Stimulated activated CD8-positive, alpha-beta memory T cell treated with anti-CD3 and anti-CD28 coated beads, Interleukin-12 subunit alpha, Interleukin-12 subunit beta, amount 100 ng/mL, for 1 hour (primary cell): Measurements from ENCODE around the gene EXOSC3.
"Not testable (repeated sequence)": the region's sequence is repeated elsewhere in the genome, so short reads cannot be mapped to it uniquely, and the experiment has no call there.

Source experiments
- DNase-seq: peaks from one replicate; pipeline ENCODE4 v3.0.0-alpha.2; 2020; ENCODE audit warnings: low read depth

The EXOSC3 gene

DNA sequence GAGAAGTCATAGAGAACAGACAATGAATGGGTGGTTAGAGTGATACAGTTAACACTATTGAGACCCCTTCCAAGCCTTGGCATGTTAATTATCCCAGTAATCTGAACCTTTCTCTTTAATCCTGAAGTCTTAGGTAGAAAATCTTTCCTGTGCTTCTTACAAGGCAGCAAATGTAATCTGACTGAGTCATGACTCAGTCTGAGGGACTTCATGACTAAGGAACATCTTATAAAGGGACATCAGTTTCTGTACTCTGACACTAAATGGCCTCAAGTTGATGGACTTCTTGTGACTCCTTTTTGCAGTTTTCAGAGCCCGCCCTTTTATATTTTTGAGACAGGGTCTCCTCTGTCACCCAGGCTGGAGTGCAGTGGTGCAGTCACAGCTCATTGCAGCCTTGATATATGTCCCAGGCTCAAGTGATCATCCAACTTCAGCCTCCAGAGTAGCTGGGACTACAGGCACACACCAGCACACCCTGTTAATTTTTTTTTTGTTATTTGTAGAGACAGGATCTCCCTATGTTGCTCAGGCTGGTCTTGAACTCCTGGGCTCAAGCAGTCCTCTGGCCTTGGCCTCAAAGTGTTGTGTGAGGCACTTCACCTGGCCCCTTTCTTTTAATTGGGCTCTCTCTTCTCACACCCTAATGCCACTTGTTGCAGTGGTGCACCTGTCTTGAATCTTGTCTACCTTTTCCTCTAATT is 9.5 kb downstream of the EXOSC3 start:
- DNase-seq = no peak

DNA sequence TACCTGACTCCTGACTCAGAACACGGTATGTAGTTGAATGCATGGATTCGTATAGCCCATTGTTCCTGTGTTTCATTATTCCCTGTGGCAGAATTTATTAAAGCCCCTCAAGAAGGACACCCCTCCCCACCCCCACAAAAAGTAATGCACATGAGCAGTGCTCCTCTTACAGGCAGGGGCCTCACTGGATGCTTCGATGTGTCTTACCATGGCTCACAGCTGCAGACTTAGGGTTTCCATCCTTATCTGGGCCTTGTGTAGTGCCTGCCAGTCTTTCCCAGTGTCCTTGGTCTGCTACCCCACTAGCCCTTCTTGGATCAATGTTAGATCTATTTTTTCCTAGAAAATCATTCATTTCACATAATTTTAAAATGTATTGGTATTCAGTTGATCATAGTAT is 14.9 kb downstream of the EXOSC3 start:
- DNase-seq = no peak

DNA sequence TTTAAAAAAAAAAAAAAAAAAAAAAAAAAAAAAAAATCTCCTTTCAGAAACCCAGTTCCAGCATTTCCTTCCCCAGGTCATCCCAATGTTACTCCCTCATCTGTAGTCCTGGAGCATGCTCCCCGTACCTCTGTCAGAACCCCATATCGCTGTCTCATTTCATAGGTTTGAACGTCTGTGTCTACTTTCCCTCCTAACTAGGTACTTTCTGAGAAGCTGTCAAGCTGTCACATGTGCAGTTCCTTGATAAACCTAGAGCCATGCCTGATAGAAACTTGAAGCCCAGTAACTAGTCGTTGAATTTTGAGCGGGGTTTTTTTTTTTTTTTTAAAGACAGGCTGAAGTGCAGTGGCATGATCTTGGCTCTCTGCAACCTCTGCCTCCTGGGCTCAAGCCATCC is 15.6 kb downstream of the EXOSC3 start:
- DNase-seq = no peak

DNA sequence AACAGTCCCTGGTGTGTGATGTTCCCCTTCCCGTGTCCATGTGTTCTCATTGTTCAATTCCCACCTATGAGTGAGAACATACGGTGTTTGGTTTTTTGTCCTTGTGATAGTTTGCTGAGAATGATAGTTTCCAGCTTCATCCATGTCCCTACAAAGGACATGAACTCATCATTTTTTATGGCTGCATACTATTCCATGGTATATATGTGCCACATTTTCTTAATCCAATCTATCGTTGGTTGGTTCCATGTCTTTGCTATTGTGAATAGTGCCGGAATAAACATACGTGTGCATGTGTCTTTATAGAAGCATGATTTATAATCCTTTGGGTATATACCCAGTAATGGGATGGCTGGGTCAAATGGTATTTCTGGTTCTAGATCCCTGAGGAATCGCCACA is 19.6 kb downstream of the EXOSC3 start:
- DNase-seq = not testable (repeated sequence)

DNA sequence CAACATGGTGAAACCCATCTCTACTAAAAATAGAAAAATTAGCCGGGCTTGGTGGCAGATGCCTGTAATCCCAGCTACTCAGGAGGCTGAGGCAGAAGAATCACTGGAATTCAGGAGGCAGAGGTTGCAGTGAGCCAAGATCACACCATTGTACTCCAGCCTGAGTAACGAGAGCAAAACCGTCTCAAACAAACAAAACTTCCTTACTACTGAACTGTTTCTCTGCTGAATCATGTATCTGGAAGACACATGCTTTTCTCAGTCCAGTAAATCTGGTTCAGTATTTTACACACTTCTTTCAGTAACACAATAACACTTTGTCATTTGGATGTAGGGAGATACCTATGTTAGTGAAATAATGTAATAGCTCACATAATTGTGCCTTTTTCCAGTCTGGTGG is 23.4 kb downstream of the EXOSC3 start:
- no peak for DNase-seq

DNA sequence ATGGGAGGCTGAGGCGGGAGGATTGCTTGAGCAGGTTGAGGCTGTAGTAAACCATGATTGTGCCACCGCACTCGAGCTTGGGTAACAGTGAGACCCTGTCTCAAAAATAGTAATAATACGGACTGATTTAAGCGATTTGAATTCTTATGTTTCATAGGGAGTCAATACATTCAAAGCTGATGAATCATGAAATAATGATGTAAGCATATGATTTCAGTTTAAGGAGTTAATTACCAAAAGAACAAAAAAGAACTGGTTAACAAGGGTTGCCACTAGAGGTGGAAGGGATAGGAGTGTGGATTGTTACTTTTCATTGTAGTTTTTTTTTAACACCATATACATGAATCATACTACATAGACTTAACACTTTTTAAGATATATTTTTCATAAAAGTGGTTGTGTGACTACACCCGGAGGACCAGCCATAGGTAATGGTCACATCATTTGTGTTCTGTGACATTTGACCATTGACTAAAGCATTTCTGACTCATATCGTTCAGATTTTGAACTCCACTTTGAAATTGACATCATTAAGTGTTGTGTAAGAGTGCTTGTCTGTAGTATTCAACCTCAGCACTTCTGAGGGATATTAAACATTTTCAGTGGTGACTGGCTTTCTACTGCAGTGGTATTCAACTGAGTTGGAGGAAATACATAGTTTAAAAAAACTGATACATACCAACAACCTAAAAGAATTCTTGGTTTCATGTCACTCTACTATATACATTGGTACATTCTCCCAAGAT is 24.3 kb downstream of the EXOSC3 start:
- DNase-seq = no peak

DNA sequence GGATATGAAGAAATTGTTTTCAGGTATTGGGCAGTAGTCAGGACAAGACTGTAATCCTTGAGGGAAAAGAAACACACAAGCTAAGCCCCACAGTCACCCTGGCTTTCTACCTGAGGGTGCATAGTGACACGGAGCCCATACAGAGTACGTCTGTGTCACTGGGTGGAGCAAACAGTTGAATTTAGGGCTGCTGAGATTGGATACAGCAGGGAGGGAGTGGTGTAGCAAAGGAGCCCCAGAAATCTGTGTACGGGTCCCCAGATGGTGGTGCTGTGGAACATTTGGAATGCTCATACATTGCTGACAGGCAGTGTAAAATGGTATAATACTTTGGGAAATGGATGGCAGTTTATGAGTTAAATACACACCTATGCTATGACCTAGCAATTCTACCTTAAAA is 26.1 kb downstream of the EXOSC3 start:
- no peak for DNase-seq

DNA sequence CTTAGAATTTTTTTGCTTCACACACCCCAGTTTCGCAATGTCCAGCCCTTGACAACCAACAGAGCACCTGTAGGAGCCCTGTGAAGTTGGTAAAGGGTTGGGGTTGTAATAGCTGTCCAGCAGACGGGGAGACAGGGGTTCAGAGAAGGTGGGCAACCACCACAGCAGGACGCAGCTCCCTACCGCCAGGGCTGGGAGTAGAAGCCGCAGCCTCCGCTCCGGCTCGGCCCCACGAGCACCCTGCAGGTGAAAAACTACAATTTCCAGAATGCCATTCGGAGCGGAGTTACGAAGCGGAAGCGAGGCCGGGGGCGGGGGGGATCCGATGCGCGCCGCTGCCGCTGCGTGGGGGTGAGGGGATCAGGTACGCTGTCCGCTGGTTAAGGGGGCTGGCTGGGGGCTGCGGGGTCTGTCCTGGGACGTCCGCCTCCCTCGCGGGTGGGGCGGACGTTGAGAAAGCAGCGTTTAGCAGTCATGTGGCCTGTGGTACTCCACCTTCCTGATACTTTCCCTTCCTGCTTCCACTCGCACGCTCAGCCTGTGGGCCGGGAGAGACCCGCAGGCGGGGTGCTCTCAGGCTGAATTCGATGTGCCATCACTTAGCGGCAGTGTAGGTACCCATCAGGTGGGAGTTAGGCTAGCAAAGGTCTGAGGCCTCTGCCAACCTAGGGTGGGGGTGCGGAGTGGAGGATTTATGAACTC is 31.2 kb downstream of the EXOSC3 start, which contains the start of gene TRMT10B:
Gene TRMT10B, plus strand, starts transcription at position 317 of the 702 bp plus-strand sequence. CDS start 8,127 bp downstream, outside the sequence.
- DNase-seq = peak; percentile 47

DNA sequence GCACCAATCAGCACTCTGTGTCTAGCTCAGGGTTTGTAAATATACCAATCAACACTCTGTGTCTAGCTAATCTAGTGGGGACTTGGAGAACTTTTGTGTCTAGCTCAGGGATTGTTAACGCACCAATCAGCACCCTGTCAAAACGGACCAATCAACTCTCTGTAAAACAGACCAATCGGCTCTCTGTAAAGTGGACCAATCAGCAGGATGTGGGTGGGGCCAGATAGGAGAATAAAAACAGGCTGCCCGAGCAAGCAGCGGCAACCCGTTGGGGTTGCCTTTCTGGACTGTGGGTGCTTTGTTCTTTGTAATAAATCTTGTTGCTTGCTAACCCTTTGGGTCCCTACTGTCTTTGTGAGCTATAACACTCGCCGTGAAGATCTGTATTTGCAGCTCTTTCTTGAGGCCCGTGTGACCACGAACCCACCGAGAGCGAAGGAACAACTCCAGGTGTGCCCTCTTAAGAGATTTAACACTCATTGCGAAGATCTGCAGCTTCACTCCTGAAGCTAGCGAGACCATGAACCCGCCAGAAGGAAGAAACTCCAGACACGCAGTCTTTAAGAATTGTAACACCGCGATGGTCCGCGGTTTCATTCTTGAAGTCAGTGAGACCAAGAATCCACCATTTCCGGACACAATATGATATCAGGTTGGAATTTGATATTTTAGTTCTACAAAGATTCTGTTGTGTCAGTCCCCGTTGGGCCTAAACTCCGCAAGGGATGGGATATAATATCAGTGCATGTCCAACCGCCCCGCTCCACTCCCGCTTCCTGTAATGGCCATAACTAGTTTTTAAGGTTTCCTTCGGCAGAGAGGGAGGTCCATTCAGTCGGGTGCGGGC is 32.0 kb downstream of the EXOSC3 start:
- DNase-seq = no peak

DNA sequence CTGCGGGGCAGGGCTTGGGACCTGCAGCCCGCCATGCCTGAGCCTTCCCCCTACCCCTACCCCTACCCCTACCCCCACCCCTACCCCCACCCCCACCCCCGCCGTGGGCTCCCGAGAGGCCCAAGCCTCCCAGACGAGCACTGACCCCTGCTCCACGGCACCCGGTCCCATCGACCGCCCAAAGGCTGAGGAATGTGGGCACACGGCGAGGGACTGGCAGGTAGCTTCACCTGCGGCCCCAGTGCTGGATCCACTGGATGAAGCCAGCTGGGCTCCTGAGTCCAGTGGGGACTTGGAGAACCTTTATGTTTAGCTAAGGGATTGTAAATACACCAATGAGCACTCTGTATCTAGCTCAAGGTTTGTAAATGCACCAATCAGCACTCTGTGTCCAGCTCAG is 32.8 kb downstream of the EXOSC3 start:
- DNase-seq = not testable (repeated sequence)

DNA sequence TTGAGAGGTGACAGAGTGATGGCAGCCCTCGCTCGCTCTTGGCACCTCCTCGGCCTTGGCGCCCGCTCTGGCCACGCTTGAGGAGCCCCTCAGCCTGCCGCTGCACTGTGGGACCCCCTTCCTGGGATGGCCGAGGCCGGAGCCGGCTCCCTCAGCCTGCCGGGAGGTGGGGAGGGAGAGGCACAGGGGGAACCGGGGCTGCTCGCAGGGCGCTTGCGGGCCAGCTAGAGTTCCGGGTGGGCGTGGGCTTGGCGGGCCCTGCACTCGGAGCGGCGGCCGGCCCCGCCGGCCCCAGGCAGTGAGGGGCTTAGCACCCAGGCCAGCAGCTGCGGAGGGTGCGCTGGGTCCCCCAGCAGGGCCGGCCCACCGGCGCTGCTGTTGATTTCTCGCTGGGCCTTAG is 33.2 kb downstream of the EXOSC3 start:
- not testable (repeated sequence) for DNase-seq

DNA sequence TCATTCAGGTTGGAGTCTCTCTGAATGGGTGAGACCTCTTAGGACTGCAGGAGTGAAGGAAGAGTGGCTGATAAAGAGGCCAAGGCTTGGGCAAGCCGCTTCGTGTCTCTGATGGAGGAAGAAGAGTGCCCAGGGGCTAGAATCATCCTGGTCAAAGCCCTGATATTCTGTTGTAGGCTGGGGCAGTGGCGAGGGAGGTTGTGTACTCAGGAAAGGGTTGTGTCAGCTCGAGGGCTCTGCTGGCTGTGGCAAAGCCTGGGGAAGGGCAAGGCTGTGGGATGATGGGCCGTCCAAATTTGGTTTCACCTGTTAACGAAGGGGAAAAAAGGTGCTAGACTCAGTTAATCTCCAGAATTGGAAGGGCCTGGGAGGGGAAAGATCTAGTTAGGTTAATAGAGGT is 33.7 kb downstream of the EXOSC3 start:
- DNase-seq = no peak

DNA sequence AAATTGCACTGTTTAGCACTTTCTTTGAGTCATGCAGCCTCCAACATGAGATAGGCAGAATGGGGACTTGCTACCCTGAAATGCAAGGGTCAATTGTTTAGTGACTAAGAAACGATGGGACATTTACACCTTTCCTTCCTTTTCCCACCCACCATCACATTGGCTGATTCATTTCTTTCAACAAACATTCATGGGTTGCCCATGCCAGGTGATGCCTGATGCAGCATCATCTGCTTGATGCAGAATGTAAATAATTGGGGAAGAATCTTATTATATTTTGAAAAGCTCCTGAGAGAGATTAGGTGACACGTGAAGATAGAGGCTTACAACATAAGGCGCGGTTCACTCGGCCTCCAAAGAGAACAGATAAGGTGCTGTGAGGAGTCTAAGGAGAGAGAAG is 35.7 kb downstream of the EXOSC3 start:
- DNase-seq = no peak

DNA sequence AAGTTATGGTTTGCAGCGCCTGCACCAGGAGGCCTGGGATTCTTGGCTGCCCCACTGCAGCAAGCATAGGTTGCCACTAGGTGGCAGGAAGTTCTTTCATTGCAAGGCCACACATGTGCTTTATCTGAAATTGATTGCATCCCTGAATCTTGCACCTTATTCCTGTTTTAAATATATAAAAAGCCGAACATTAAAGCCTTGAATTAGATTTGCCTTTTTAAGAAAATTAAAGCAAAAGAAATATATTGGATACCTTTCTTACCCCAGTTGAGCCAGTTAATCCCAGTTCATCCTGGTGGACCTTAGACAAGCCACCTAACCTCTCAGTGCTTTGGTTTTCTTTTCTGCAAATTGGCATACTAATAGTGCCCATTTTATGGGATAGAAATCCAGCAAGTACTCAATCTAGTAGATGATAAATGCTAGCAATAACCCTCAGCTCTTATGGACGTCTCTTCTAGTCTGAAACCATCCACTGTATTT is 37.6 kb downstream of the EXOSC3 start:
- peak; percentile 25 for DNase-seq

DNA sequence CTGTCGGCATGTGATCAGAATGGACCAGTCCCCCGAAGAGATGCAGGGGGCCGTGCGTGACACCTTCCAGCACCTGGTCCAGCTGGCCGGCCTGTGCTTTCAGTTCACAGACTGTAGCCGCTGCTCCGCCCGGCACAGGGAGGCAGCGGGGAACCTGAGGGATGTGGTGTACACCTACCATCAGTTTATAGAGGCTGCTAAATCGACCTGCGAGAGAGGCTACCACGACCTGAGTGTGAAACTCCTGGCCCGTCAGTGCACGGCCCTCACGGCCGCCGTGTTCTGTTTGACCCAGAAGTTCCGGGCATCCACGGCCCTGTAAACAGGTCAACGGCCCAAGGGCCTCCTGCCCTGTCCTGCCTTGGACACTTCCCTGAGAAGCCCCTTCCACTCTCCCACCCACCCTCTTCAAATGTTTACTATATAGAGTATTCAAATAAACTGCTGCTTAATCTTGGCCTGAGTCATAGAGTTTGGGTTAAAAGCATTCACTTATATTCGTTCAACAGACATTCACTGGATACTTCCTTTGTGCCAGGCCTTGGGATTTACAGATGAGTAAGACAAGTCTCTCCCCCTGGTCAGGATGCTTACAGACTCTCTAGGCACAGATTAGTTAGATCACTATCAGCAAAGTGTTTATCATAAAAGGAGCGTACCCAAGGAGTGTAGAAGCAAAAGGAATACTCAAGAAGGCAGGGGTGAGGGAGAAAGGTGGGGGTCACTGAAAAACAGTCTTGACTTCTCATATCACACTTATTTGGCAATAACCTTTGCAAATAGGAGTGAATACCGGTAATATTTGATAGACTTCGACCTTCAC is 38.2 kb downstream of the EXOSC3 start:
- DNase-seq = no peak

DNA sequence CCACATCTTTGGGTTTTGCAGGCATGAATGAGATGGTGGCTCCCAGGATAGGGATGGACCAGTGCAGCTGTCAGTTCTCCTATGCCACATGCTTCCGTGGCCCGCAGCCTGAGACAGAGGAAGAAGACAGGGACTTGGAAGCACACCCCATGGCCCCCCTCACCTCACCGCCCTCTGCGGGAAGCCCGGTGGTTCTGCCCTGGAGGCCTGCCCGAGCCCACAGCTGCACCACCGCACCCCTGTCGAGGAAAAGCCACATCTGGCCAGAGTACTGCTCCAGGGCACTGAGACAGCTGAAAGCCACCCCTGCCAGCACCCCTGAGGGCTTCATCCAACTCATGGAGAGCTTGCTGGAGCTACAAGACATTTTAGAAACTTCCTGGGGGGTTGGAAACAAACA is 38.9 kb downstream of the EXOSC3 start:
- no peak for DNase-seq

DNA sequence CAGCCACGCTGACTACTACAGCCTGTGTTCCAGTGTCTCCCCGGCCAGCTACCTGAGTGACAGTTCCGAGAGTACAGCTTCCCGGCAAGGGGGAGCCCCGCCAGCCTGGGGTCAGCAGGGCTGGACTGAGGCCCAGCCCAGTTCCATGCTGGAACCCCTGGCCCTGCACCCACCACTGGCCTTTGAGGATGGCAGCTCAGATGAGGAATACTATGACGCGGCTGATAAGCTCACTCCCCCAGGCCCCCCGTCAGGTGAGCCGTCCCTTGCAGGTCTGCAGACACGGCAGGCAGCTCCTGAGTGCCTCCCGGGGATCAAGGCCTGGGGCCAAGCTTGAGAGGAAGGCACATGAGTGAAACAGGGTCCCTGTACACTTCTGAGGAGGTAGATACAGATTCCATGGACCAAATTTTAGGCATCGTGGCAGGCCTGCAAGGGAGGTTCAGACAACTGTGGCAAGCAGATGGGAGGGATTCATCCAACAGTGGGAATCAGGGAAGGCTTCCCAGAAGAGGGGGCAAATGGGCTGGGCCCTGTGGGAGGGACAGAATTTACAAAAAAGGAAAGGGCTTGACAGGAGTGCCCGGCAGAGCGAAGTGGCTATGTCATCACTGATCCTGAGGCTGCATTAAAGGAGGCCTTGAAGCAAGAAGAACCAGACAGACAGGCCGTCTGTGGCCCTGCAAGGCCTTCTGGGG is 44.1 kb downstream of the EXOSC3 start:
- DNase-seq = no peak

DNA sequence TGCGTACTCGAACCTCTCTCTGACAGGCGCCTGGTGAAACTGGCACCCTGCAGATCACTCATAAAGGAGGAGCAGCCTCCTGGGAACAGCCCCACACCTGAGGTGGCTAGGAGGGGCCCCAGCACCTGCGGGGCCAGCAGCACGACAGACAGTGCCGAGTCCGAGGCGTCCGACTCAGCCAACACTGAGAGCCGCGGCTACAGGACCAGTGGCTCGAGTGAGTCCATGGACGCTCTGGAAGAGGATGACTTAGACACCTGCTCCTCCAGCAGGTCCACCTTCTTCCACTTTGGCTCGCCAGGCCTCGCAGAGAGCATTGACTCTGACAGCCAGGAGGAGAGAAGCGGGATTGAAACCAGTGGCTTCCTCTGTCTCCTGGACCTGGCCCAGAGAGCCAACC is 44.7 kb downstream of the EXOSC3 start:
- no peak for DNase-seq

DNA sequence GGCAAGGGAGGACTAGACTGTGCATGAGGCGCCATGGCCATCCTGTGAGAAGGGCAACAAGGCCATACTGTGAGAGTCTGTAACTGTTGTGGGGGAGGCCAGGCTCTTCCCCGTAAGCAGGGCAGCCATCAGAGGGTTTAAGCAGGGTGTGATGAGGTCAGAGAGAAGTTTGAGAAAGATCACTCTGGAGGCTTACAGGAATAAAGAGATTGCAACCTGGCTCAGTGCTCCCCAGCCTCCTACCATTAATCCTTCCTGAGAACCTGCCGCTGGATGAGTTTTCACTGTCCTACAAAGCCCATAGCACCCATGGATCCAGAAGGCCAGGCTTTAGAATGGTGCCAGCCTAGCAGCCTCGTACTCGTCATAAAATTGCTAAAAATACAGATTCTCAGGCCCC is 45.6 kb downstream of the EXOSC3 start:
- DNase-seq = no peak

DNA sequence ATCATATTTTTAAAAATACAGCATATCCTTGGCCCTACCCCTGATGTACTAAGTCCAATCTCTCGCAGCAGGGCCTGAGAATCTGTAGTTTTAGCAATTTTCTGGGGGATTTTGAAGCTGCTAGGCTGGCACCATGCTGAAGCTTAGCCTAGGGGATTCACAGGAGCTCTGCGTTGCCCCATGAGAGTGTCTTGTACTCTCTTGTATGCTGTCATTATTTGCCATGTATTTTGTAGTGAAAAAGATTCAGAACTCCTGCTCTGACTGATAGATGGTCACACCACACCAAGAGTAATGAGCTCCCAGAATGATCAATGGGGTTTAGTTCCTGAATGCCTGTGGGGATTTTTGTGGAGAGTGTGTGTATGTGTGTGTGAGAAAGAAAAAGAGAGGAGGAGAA is 51.9 kb downstream of the EXOSC3 start:
- no peak for DNase-seq
